Chondrocyte (in vitro differentiated cells): ENCODE data around the gene STAT6. TPM values are rescaled to one million over a fixed set of nuclear protein-coding genes. Genes with fewer than 3 reads are reported as not detected.
A peak's percentile ranks its signal among the peaks of the same experiment; 100 is the strongest.

Experiments
- DNase-seq: peaks from one replicate; pipeline ENCODE4 v3.0.0; 2021; ENCODE audit warnings: mixed read lengths, low spot score
- H3K27ac Mint-ChIP-seq: one replicate; pipeline ENCODE4 v1.8.0; 2021; ENCODE audit warnings: mild to moderate bottlenecking, moderate library complexity, mixed read lengths; ENCODE audit not compliant: unreplicated experiment
- H3K27me3 Mint-ChIP-seq: 2 replicates; pipeline ENCODE4 v1.8.0; 2021; ENCODE audit warnings: low read depth, mixed read lengths
- H3K36me3 Mint-ChIP-seq: 2 replicates; pipeline ENCODE4 v1.8.0; 2021; ENCODE audit warnings: low read depth, mixed read lengths
- H3K4me1 Mint-ChIP-seq: 2 replicates; pipeline ENCODE4 v1.8.0; 2021; ENCODE audit warnings: low read depth, mild to moderate bottlenecking, mixed read lengths
- H3K4me3 Mint-ChIP-seq: one replicate; pipeline ENCODE4 v1.8.0; 2021; ENCODE audit warnings: mild to moderate bottlenecking, moderate library complexity, mixed read lengths; ENCODE audit not compliant: unreplicated experiment
- H3K9me3 Mint-ChIP-seq: 2 replicates; pipeline ENCODE4 v1.8.0; 2021; ENCODE audit warnings: low read depth, mixed read lengths
- CTCF ChIP-seq: fragments of 200-600 bp; sonication (generic); IDR thresholded peaks from 2 replicates; pipeline ENCODE4 v1.5.0; 2021; ENCODE audit warnings: antibody characterized with exemption, mild to moderate bottlenecking, moderate library complexity
- total RNA-seq: library from RNA; stranded (reverse); gene quantifications from 3 replicates; pipeline ENCODE4 v1.2.1, GENCODE V29; 2021

STAT6 gene
- total RNA-seq, 1 donor from 2014 or later = 89.4 TPM

GRCh38 chr12:57089271-57090245, 21.6 kb downstream of the STAT6 start:
- Mint-ChIP-seq H3K9me3 (no peaks in the 10 kb centered on the region), H3K4me3 (peak overlapping the region; percentile 92), H3K4me1 (peaks cover 65% of the 10 kb centered on the region), H3K36me3 (peaks cover 12% of the 10 kb centered on the region), H3K27me3 (no peaks in the 10 kb centered on the region), H3K27ac (peak overlapping the region; percentile 89)
- TF ChIP-seq CTCF = no peak
- DNase-seq = no peak

- peaks cover 56% of the 10 kb centered on the region for H3K4me1 Mint-ChIP-seq
- TF ChIP-seq CTCF = peak; percentile 0
- H3K27me3 Mint-ChIP-seq = no peaks in the 10 kb centered on the region
- peak within 1 kb of the TSS; percentile 92 for H3K4me3 Mint-ChIP-seq
- H3K27ac Mint-ChIP-seq = peak within 1 kb of the TSS; percentile 99
- DNase-seq = no peak
- no peaks in the 10 kb centered on the region for H3K9me3 Mint-ChIP-seq
- H3K36me3 Mint-ChIP-seq = peaks cover 10% of the 10 kb centered on the region
Measured at GRCh38 chr12:57088354-57089270, 22.6 kb downstream of the STAT6 start, which contains the start of gene NAB2. Gene NAB2, plus strand, starts transcription at chr12:57089114. Its CDS starts 158 bp downstream, at chr12:57089272.

GRCh38 chr12:57087691-57088353, 23.3 kb downstream of the STAT6 start:
- no peak for DNase-seq
- H3K27ac Mint-ChIP-seq = peak overlapping the region; percentile 99
- H3K27me3 Mint-ChIP-seq = no peaks in the 10 kb centered on the region
- H3K4me1 Mint-ChIP-seq = peaks cover 49% of the 10 kb centered on the region
- H3K9me3 Mint-ChIP-seq = no peaks in the 10 kb centered on the region
- H3K4me3 Mint-ChIP-seq = peak overlapping the region; percentile 76
- TF ChIP-seq CTCF = peak; percentile 12
- H3K36me3 Mint-ChIP-seq = peaks cover 8% of the 10 kb centered on the region

- Mint-ChIP-seq H3K9me3 (no peaks in the 10 kb centered on the region), H3K36me3 (peaks cover 4% of the 10 kb centered on the region), H3K27me3 (no peaks in the 10 kb centered on the region), H3K4me3 (peak overlapping the region; percentile 76), H3K4me1 (peaks cover 42% of the 10 kb centered on the region), H3K27ac (peak overlapping the region; percentile 99)
- no peak for TF ChIP-seq CTCF
- DNase-seq = no peak
Measured at GRCh38 chr12:57087010-57087690, 24.0 kb downstream of the STAT6 start.
